PC-3 (cell line): ENCODE data around the gene CRTAC1. TPM values are rescaled to one million over a fixed set of nuclear protein-coding genes. Genes with fewer than 3 reads are reported as not detected.

Source experiments
- ATAC-seq: fragments of 200-7000 bp; cut with Tn5 transposase; 2 replicates; pipeline ENCODE4 v1.9.1; 2020; ENCODE audit warnings: mild to moderate bottlenecking, moderate library complexity
- BruUV-seq: library from RNA; stranded (reverse); fragments of 400-500 nt; replicated peaks from 2 replicates; lab custom pipeline; 2021; lab: Mats Ljungman, UMichigan
- CTCF ChIA-PET: fragments of 300-600 bp; sonication (Branson Sonifier 250); formaldehyde crosslinking; loops from one replicate; lab custom pipeline; 2022; ENCODE audit warnings: antibody characterized with exemption; lab: Charles Lee
- POLR2A ChIA-PET: fragments of 300-600 bp; sonication (Branson Sonifier 250); formaldehyde crosslinking; loops from one replicate; lab custom pipeline; 2022; ENCODE audit warnings: antibody characterized with exemption; ENCODE audit not compliant: unreplicated experiment; lab: Charles Lee
- DNase-seq: peaks from one replicate; pipeline ENCODE4 v3.0.0-alpha.2; 2015
- H2AFZ ChIP-seq: fragments of 300-600 bp; sonication (generic); 2 replicates; pipeline ENCODE4 v1.6.0; 2016; ENCODE audit warnings: antibody characterized with exemption, low read length
- H3F3A ChIP-seq: fragments of 300-600 bp; sonication (generic); one replicate; pipeline ENCODE4 v1.6.0; 2017; ENCODE audit warnings: antibody characterized with exemption, low read length, control low read depth, mild to moderate bottlenecking; ENCODE audit not compliant: unreplicated experiment
- H3K27ac ChIP-seq: fragments of 300-600 bp; sonication (generic); 2 replicates; pipeline ENCODE4 v1.5.1; 2016; ENCODE audit warnings: mild to moderate bottlenecking, low read length
- H3K27me3 ChIP-seq: fragments of 300-600 bp; sonication (generic); 2 replicates; pipeline ENCODE4 v1.6.1; 2016; ENCODE audit warnings: low read length, mixed read lengths
- H3K36me3 ChIP-seq: fragments of 300-600 bp; sonication (generic); 2 replicates; pipeline ENCODE4 v1.6.1; 2016; ENCODE audit warnings: low read depth, mixed run types, low read length, mixed read lengths
- H3K4me1 ChIP-seq: fragments of 300-600 bp; sonication (generic); 2 replicates; pipeline ENCODE4 v1.5.1; 2016; ENCODE audit warnings: low read length; ENCODE audit not compliant: insufficient read depth
- H3K4me2 ChIP-seq: fragments of 300-600 bp; sonication (generic); 2 replicates; pipeline ENCODE4 v1.6.0; 2016; ENCODE audit warnings: low read length
- H3K4me3 ChIP-seq: fragments of 300-600 bp; sonication (generic); 2 replicates; pipeline ENCODE4 v1.5.1; 2016; ENCODE audit warnings: mild to moderate bottlenecking, low read length, mixed read lengths
- H3K79me2 ChIP-seq: fragments of 300-600 bp; sonication (generic); 2 replicates; pipeline ENCODE4 v1.6.1; 2017; ENCODE audit warnings: low read length, mixed read lengths
- H3K9ac ChIP-seq: fragments of 300-600 bp; sonication (generic); 2 replicates; pipeline ENCODE4 v1.6.0; 2016; ENCODE audit warnings: mild to moderate bottlenecking, low read length
- H3K9me2 ChIP-seq: fragments of 300-600 bp; sonication (generic); replicated peaks from 2 replicates; pipeline ENCODE4 v1.6.1; 2016; ENCODE audit warnings: mixed run types, low read length, mixed read lengths
- H3K9me3 ChIP-seq: fragments of 300-600 bp; sonication (generic); 2 replicates; pipeline ENCODE4 v1.6.1; 2016; ENCODE audit warnings: low read length, mixed read lengths
- H4K20me1 ChIP-seq: fragments of 300-600 bp; sonication (generic); 2 replicates; pipeline ENCODE4 v1.6.1; 2016; ENCODE audit warnings: low read length, mixed read lengths
- CTCF ChIP-seq: fragments of 300-600 bp; sonication (generic); conservative IDR thresholded peaks from 2 replicates; pipeline ENCODE4 v1.5.1; 2017; ENCODE audit warnings: antibody characterized with exemption, low read depth, mild to moderate bottlenecking, low read length
- EZH2 ChIP-seq: fragments of 300-600 bp; sonication (generic); IDR thresholded peaks from one replicate; pipeline ENCODE4 v1.6.1; 2017; ENCODE audit warnings: antibody characterized with exemption, mild to moderate bottlenecking, low read length; ENCODE audit not compliant: unreplicated experiment
- EZH2phosphoT487 ChIP-seq: fragments of 300-600 bp; sonication (generic); IDR thresholded peaks from 2 replicates; pipeline ENCODE4 v1.6.1; 2018; ENCODE audit warnings: mild to moderate bottlenecking, antibody characterized with exemption, low read length, borderline replicate concordance
- intact Hi-C: fragments of 100-400 bp; cut with micrococcal nuclease; formaldehyde crosslinking; loops from 2 replicates; pipeline ENCODE4 v1.9.0; 2023
- total RNA-seq: library from RNA; depleted of rRNA; stranded (reverse); fragments of >200 nt; gene quantifications from 2 replicates; pipeline ENCODE4 v1.2.3, GENCODE V29; 2014

The CRTAC1 gene
- total RNA-seq, 1 experiment from 2014 or later, result not detected

- BruUV-seq, result no TSS peak
- H3K9me3 ChIP-seq, result no peaks in the 10 kb centered on the region
- H2AFZ ChIP-seq, result no peak overlapping the region
- no peaks in the 10 kb centered on the region for H3K9me2 ChIP-seq
- H3F3A ChIP-seq, result no peaks in the 10 kb centered on the region
- H3K36me3 ChIP-seq, result no peaks in the 10 kb centered on the region
- no peaks in the 10 kb centered on the region for H3K4me1 ChIP-seq
- H3K4me2 ChIP-seq, result no peak overlapping the region
- H4K20me1 ChIP-seq, result no peaks in the 10 kb centered on the region
- ChIA-PET POLR2A (no interaction called here), CTCF (no interaction called here)
- H3K27me3 ChIP-seq, result no peaks in the 10 kb centered on the region
- H3K27ac ChIP-seq, result no peak overlapping the region
- no peak for TF ChIP-seq CTCF
- TF ChIP-seq EZH2phosphoT487, result no peak
- TF ChIP-seq EZH2, result no peak
- no peak for ATAC-seq
- no peak for DNase-seq
- intact Hi-C loops, result no loop called here
- H3K79me2 ChIP-seq, result no peaks in the 10 kb centered on the region
- no peak overlapping the region for H3K4me3 ChIP-seq
- H3K9ac ChIP-seq, result no peak overlapping the region
Observed at GRCh38 chr10:97999923-98000248, 30.5 kb downstream of the CRTAC1 start.

- H3K27me3 ChIP-seq, result no peaks in the 10 kb centered on the region
- ChIA-PET CTCF (no interaction called here), POLR2A (no interaction called here)
- no peak for DNase-seq
- H3K4me1 ChIP-seq, result no peaks in the 10 kb centered on the region
- no peaks in the 10 kb centered on the region for H3K36me3 ChIP-seq
- H3K4me2 ChIP-seq, result no peak overlapping the region
- no peak overlapping the region for H3K4me3 ChIP-seq
- H3K9ac ChIP-seq, result no peak overlapping the region
- H4K20me1 ChIP-seq, result no peaks in the 10 kb centered on the region
- intact Hi-C loops, result no loop called here
- no peak for TF ChIP-seq EZH2
- no peak for TF ChIP-seq CTCF
- H3K9me3 ChIP-seq, result no peaks in the 10 kb centered on the region
- no peaks in the 10 kb centered on the region for H3K79me2 ChIP-seq
- no peaks in the 10 kb centered on the region for H3K9me2 ChIP-seq
- H3K27ac ChIP-seq, result no peak overlapping the region
- no TSS peak for BruUV-seq
- H3F3A ChIP-seq, result no peaks in the 10 kb centered on the region
- ATAC-seq, result no peak
- H2AFZ ChIP-seq, result no peak overlapping the region
Observed at GRCh38 chr10:97999066-97999922, 31.1 kb downstream of the CRTAC1 start.

- ATAC-seq, result no peak
- Histone ChIP-seq H2AFZ (no peak overlapping the region), H3K4me1 (no peaks in the 10 kb centered on the region), H3K9ac (no peak overlapping the region), H3K4me2 (no peak overlapping the region), H3K9me2 (no peaks in the 10 kb centered on the region), H3F3A (no peaks in the 10 kb centered on the region), H3K36me3 (no peaks in the 10 kb centered on the region), H3K4me3 (no peak overlapping the region), H4K20me1 (no peaks in the 10 kb centered on the region), H3K27me3 (peaks cover 31% of the 10 kb centered on the region), H3K27ac (no peak overlapping the region), H3K79me2 (no peaks in the 10 kb centered on the region), H3K9me3 (no peaks in the 10 kb centered on the region)
- BruUV-seq, result no TSS peak
- intact Hi-C loops, result no loop called here
- CTCF ChIA-PET, result no interaction called here
- DNase-seq, result peak; percentile 33
- POLR2A ChIA-PET, result no interaction called here
- TF ChIP-seq EZH2 (no peak), EZH2phosphoT487 (no peak), CTCF (no peak)
Observed at GRCh38 chr10:97991871-97992270, 38.5 kb downstream of the CRTAC1 start.
